ENCODE data around the gene STX5. TPM values are rescaled to one million over a fixed set of nuclear protein-coding genes. Genes with fewer than 3 reads are reported as not detected.

STX5 gene
- total RNA-seq, 2 donors from 2014 or later, result 36.9 to 37.3 TPM

DNA sequence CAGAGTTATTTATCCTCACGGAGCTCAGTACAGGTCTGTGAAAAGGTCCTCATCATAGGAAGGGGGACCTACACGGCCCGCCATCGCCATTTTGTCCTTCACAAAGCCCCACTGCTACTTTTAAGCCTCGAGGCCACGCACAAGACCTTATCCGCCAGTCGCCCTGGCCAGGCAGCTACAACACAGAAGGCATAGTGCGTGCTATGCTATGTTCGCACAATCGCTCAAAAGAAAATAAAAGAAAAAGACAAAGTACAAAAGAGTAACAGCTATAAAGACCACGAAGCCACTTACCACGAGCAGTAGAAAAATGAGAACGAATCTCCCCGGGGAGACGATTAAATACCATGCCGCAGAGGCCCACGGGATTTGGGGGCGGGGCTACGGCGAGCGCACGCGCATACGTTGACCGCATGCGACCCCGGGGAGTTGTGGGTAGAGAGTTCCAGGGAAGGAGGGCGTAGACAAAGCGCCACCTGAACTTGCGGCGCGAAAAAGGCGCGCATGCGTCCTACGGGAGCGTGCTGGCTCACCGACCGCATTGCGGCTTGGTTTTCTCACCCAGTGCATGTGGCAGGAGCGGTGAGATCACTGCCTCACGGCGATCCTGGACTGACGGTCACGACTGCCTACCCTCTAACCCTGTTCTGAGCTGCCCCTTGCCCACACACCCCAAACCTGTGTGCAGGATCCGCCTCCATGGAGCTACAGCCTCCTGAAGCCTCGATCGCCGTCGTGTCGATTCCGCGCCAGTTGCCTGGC is 23.9 kb upstream of the STX5 start:
- Histone ChIP-seq H3K36me3 (ENCODE audit: control insufficient read depth, insufficient read depth, low read length) (peaks cover 38% of the 10 kb centered on the region), H3K9me3 (ENCODE audit: control insufficient read depth, low read length) (no peaks in the 10 kb centered on the region), H3K27me3 (ENCODE audit: control insufficient read depth, insufficient read depth, low read length, poor library complexity, severe bottlenecking) (no peaks in the 10 kb centered on the region), H3K4me1 (ENCODE audit: control insufficient read depth, insufficient read depth, low read length) (peaks cover 5% of the 10 kb centered on the region), H3K27ac (ENCODE audit: low read depth, low read length) (peak overlapping the region; percentile 88), H3K9ac (ENCODE audit: extremely low read depth, low read length, poor library complexity, severe bottlenecking) (peak overlapping the region; percentile 100), H3K4me3 (ENCODE audit: low read length) (peak overlapping the region; percentile 96)
- Mint-ChIP-seq H3K4me1 (peaks cover 51% of the 10 kb centered on the region), H3K27ac (peak overlapping the region; percentile 100), H3K36me3 (ENCODE audit: low read depth) (peaks cover 53% of the 10 kb centered on the region), H3K9me3 (no peaks in the 10 kb centered on the region), H3K27me3 (ENCODE audit: insufficient read depth) (no peaks in the 10 kb centered on the region), H3K4me3 (peak overlapping the region; percentile 100)
- TF ChIP-seq, protein P1, sequence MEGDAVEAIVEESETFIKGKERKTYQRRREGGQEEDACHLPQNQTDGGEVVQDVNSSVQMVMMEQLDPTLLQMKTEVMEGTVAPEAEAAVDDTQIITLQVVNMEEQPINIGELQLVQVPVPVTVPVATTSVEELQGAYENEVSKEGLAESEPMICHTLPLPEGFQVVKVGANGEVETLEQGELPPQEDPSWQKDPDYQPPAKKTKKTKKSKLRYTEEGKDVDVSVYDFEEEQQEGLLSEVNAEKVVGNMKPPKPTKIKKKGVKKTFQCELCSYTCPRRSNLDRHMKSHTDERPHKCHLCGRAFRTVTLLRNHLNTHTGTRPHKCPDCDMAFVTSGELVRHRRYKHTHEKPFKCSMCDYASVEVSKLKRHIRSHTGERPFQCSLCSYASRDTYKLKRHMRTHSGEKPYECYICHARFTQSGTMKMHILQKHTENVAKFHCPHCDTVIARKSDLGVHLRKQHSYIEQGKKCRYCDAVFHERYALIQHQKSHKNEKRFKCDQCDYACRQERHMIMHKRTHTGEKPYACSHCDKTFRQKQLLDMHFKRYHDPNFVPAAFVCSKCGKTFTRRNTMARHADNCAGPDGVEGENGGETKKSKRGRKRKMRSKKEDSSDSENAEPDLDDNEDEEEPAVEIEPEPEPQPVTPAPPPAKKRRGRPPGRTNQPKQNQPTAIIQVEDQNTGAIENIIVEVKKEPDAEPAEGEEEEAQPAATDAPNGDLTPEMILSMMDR (conservative IDR thresholded peaks at IDR 0.05), result no peak
- peak; percentile 98 for DNase-seq
- WGBS, 2 experiments (ENCODE audit: insufficient coverage in 1 of 2, insufficient read length in 1 of 2), result 0 to 1% methylated on average over 40 to 54 of the region's 54 CpGs

DNA sequence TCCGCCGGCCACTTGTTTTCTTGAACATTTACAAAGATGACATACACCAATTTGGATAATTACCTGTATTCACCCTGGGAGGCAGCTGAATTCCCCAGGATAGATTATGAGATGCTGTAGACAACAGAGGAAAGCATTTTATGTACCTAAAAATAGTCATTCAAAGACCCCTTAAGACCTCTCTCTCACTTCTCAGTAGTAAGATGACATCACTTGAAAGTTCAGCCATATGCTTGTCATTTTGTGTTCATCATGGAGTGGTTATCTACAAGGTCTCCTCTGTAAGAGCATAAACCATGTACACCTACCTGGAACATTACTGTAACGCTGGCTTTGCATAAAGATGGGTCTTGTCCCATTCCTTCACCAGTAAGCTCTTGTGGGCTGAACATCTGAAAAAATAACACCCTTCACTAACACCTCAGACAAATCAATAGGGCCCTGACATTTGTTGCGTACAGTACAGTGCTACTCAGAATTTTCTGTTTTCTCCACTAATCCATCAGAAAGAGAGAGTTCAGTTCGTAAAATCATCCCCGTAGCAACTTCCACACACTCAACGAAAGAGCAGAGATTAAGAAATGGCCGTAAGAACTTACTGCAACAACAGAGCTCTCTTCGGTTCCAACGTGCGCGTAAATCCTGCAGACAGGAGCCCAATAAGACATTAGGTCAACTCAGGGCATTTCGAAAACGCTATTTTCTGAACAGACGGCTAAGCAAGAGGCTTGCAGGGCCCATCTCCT is 23.1 kb upstream of the STX5 start:
- H3K9me3 ChIP-seq (ENCODE audit: control insufficient read depth, low read length), result no peaks in the 10 kb centered on the region
- Mint-ChIP-seq H3K9me3 (no peaks in the 10 kb centered on the region), H3K4me3 (peak overlapping the region; percentile 100), H3K27ac (peak overlapping the region; percentile 100), H3K36me3 (ENCODE audit: low read depth) (peaks cover 53% of the 10 kb centered on the region), H3K27me3 (ENCODE audit: insufficient read depth) (no peaks in the 10 kb centered on the region), H3K4me1 (peaks cover 46% of the 10 kb centered on the region)
- H3K4me3 ChIP-seq (ENCODE audit: low read length), result peak overlapping the region; percentile 96
- peaks cover 5% of the 10 kb centered on the region for H3K4me1 ChIP-seq (ENCODE audit: control insufficient read depth, insufficient read depth, low read length)
- DNase-seq, result no peak
- TF ChIP-seq, protein P1 (conservative IDR thresholded peaks at IDR 0.05), result no peak
- H3K27ac ChIP-seq (ENCODE audit: low read depth, low read length), result peak overlapping the region; percentile 82
- H3K36me3 ChIP-seq (ENCODE audit: control insufficient read depth, insufficient read depth, low read length), result peaks cover 38% of the 10 kb centered on the region
- H3K27me3 ChIP-seq (ENCODE audit: control insufficient read depth, insufficient read depth, low read length, poor library complexity, severe bottlenecking), result no peaks in the 10 kb centered on the region
- H3K9ac ChIP-seq (ENCODE audit: extremely low read depth, low read length, poor library complexity, severe bottlenecking), result peak overlapping the region; percentile 100
- WGBS, 2 experiments (ENCODE audit: insufficient coverage in 1 of 2, insufficient read length in 1 of 2), result 0% methylated on average over 13 to 15 of the region's 15 CpGs

DNA sequence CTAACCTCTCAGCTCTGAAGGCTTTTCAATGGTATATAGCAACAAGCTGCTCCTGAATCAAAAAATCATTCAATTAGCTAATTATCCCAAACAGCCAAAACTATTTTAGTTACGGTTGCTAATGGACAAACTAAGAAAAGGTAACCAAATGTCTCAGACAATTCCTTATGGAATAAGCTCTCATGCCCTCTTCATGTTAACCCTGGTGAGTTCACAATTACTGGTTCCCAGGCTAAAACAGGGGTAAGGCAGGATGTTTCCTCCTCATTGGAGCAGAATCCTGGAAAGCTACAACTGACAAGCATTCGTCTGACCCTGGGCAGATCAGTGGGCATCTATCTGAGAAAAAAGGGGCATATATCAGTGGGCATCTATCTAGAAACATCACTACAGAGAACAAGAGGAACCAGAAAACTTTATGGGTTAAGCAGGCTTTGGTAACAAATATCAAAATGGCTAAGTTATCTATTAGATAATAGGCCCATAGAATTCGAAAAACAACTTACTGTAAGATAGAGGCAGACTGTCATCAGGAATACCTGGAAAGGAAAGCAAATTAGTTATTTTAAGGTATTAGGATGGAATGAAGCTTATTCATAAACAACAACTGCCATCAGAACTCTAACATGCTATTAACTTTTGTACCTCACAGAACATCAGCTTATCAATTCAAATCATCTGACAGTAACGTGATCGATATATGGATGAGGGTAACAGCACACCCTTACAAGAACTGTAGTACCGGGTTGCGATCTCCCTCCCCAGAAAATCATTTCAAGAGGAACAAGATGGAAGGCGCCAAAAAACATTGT is 22.4 kb upstream of the STX5 start:
- Mint-ChIP-seq H3K36me3 (ENCODE audit: low read depth) (peaks cover 45% of the 10 kb centered on the region), H3K4me3 (peak overlapping the region; percentile 100), H3K4me1 (peaks cover 38% of the 10 kb centered on the region), H3K9me3 (no peaks in the 10 kb centered on the region), H3K27ac (peak overlapping the region; percentile 100), H3K27me3 (ENCODE audit: insufficient read depth) (no peaks in the 10 kb centered on the region)
- Histone ChIP-seq H3K9me3 (ENCODE audit: control insufficient read depth, low read length) (no peaks in the 10 kb centered on the region), H3K4me1 (ENCODE audit: control insufficient read depth, insufficient read depth, low read length) (peaks cover 5% of the 10 kb centered on the region), H3K9ac (ENCODE audit: extremely low read depth, low read length, poor library complexity, severe bottlenecking) (peak overlapping the region; percentile 100), H3K36me3 (ENCODE audit: control insufficient read depth, insufficient read depth, low read length) (peaks cover 38% of the 10 kb centered on the region), H3K27me3 (ENCODE audit: control insufficient read depth, insufficient read depth, low read length, poor library complexity, severe bottlenecking) (no peaks in the 10 kb centered on the region), H3K27ac (ENCODE audit: low read depth, low read length) (peak overlapping the region; percentile 16), H3K4me3 (ENCODE audit: low read length) (peak overlapping the region; percentile 96)
- TF ChIP-seq, protein P1 (conservative IDR thresholded peaks at IDR 0.05), result no peak
- 7 to 8% methylated on average over 3 to 7 of the region's 8 CpGs for WGBS, 2 experiments (ENCODE audit: insufficient coverage in 1 of 2, insufficient read length in 1 of 2)
- no peak for DNase-seq
